ENCODE results near the gene PMM1.

- TF ChIP-seq CTCF (IDR thresholded peaks at IDR 0.05; ENCODE audit: borderline replicate concordance, extremely low read depth, low read length, poor library complexity, severe bottlenecking) (peak; percentile 73), EZH2 (IDR thresholded peaks at IDR 0.05; ENCODE audit: borderline replicate concordance, low read depth, low read length, severe bottlenecking) (no peak)
Observed at GRCh38 chr22:41576877-41577276, 12.8 kb downstream of the PMM1 start.
